IMR-90 (cell line): ENCODE results near the gene CNTN5.

Source experiments
- MAZ ChIP-seq: IDR thresholded peaks from 2 replicates; pipeline ENCODE4 v1.6.1; 2012; ENCODE audit warnings: low read depth, mild to moderate bottlenecking, low read length, improper control_type of control experiment, moderate library complexity, borderline replicate concordance
- RFX5 ChIP-seq: IDR thresholded peaks from 2 replicates; pipeline ENCODE4 v1.8.0; 2012; ENCODE audit warnings: low read depth, mild to moderate bottlenecking, low read length, moderate library complexity
- TF ChIP-seq, protein P1 (sequence below): conservative IDR thresholded peaks from 2 replicates; pipeline ENCODE4 v1.5.1; 2012; ENCODE audit warnings: mild to moderate bottlenecking, low read depth, low read length, improper control_type of control experiment

DNA sequence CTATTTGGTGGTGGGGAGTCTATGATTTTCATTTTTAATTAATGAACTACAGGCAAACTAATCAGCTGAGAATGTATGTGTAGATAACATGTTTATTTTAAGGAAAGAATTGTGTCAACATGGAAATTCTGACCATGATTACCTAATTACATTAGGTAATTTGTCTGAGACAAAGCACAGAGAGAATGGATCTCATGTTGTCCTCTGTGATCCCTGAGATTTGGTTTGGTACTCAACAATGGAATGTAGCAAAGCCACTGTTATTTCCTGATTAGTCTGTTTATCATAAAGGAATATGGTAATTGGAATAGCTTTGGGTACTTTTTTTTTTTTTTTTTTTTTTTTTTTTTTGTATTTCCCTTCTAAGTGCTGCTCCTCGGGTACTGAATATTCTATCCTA, 947.6 kb downstream of the CNTN5 start:
- TF ChIP-seq, protein P1, sequence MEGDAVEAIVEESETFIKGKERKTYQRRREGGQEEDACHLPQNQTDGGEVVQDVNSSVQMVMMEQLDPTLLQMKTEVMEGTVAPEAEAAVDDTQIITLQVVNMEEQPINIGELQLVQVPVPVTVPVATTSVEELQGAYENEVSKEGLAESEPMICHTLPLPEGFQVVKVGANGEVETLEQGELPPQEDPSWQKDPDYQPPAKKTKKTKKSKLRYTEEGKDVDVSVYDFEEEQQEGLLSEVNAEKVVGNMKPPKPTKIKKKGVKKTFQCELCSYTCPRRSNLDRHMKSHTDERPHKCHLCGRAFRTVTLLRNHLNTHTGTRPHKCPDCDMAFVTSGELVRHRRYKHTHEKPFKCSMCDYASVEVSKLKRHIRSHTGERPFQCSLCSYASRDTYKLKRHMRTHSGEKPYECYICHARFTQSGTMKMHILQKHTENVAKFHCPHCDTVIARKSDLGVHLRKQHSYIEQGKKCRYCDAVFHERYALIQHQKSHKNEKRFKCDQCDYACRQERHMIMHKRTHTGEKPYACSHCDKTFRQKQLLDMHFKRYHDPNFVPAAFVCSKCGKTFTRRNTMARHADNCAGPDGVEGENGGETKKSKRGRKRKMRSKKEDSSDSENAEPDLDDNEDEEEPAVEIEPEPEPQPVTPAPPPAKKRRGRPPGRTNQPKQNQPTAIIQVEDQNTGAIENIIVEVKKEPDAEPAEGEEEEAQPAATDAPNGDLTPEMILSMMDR, result no peak
- no peak for TF ChIP-seq RFX5
- TF ChIP-seq MAZ, result no peak
